NCI-H1105 (cell line): Measurements from ENCODE around the gene DNAH8.
"Not testable (repeated sequence)": the region's sequence is repeated elsewhere in the genome, so short reads cannot be mapped to it uniquely, and the experiment has no call there.

Experiments
- DNase-seq: peaks from one replicate; lab custom pipeline; 2025; lab: John Stamatoyannopoulos, UW

The DNAH8 gene

GRCh38 chr6:38699702-38700101 is 15.4 kb upstream of the DNAH8 start:
- DNase-seq: not testable (repeated sequence)

- DNase-seq: no peak
Observed at GRCh38 chr6:38701551-38701950, 13.6 kb upstream of the DNAH8 start.

- DNase-seq: peak; percentile 98
Observed at GRCh38 chr6:38702558-38703397, 12.3 kb upstream of the DNAH8 start, which contains the start of gene GLO1. Gene GLO1 (minus strand): TSS chr6:38703145. CDS start chr6:38703054, 91 bp downstream.

GRCh38 chr6:38703949-38704590 is 11.0 kb upstream of the DNAH8 start:
- DNase-seq: no peak

- no peak for DNase-seq
Observed at GRCh38 chr6:38705924-38706323, 9.2 kb upstream of the DNAH8 start.

- no peak for DNase-seq
Observed at GRCh38 chr6:38708496-38708895, 6.6 kb upstream of the DNAH8 start.

- DNase-seq: no peak
Observed at GRCh38 chr6:38713812-38714211, 1.3 kb upstream of the DNAH8 start.

GRCh38 chr6:38714239-38715015 is 684 bp upstream of the DNAH8 start:
- DNase-seq: no peak

- no peak for DNase-seq
Observed at GRCh38 chr6:38716825-38717224, 1.7 kb downstream of the DNAH8 start.

GRCh38 chr6:38719358-38719757 is 4.2 kb downstream of the DNAH8 start:
- DNase-seq: no peak

GRCh38 chr6:38720295-38720694 is 5.2 kb downstream of the DNAH8 start:
- no peak for DNase-seq

- DNase-seq: no peak
Observed at GRCh38 chr6:38722038-38722437, 6.9 kb downstream of the DNAH8 start.

- DNase-seq: no peak
Observed at GRCh38 chr6:38722727-38723334, 7.7 kb downstream of the DNAH8 start.

GRCh38 chr6:38723783-38724182 is 8.7 kb downstream of the DNAH8 start:
- DNase-seq: no peak

- no peak for DNase-seq
Observed at GRCh38 chr6:38724343-38724742, 9.2 kb downstream of the DNAH8 start.

GRCh38 chr6:38725414-38726183 is 10.5 kb downstream of the DNAH8 start:
- DNase-seq: no peak

- DNase-seq: no peak
Observed at GRCh38 chr6:38728203-38728602, 13.1 kb downstream of the DNAH8 start.

- DNase-seq: no peak
Observed at GRCh38 chr6:38730140-38730862, 15.2 kb downstream of the DNAH8 start.

GRCh38 chr6:38736951-38737350 is 21.8 kb downstream of the DNAH8 start:
- DNase-seq: no peak

GRCh38 chr6:38738261-38738660 is 23.1 kb downstream of the DNAH8 start:
- DNase-seq: no peak

- DNase-seq: no peak
Observed at GRCh38 chr6:38739532-38739931, 24.4 kb downstream of the DNAH8 start.
